HG02938 (cell line): Measurements from ENCODE around the gene UBIAD1.
"Not testable (repeated sequence)": the region's sequence is repeated elsewhere in the genome, so short reads cannot be mapped to it uniquely, and the experiment has no call there.

ENCODE experiments used
- ATAC-seq: cut with Tn5 transposase; IDR thresholded peaks from one replicate; pipeline ENCODE4 v1.9.1; 2021; ENCODE audit warnings: mild to moderate bottlenecking, moderate library complexity; ENCODE audit not compliant: unreplicated experiment

UBIAD1 gene, protein sequence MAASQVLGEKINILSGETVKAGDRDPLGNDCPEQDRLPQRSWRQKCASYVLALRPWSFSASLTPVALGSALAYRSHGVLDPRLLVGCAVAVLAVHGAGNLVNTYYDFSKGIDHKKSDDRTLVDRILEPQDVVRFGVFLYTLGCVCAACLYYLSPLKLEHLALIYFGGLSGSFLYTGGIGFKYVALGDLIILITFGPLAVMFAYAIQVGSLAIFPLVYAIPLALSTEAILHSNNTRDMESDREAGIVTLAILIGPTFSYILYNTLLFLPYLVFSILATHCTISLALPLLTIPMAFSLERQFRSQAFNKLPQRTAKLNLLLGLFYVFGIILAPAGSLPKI

DNA sequence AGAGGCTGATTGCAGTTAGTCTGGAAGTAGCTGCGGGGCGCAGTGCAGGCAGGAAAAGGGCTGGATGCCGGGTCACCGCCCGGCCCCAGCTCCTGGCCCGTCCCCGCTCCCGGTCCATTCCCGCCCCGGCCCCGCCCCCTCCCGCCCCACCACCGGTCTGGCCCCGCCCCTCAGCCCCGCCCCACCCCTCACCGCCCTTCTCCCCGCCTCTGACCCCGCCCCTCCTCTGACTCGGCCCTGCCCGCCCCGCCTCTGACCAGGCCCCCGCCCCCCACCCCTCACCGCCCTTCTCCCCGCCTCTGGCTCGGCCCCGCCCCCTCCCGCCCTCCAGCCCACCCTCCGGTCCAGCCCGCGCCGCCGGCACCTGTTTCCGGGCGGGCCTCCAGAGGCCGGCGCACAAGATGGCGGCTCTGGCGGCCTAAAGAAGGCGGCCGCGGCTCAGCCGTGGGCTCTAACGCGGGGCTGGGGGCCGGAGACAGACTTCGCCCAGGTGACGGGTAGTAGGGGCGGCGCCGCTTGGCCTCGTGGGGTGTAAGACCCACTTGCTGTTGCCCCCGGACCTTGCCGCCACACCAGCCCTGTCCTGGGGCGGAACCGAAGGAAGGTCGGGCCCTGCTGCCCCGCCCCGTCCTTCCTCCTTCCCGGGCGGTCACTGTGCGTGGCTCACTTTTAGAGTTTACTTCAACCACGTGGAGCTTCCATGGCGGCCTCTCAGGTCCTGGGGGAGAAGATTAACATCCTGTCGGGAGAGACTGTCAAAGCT lies at the start of gene UBIAD1:
TSS of gene UBIAD1 (plus strand) at position 367 of the 763 bp plus-strand sequence. CDS start at position 701, 334 bp downstream.
- peak; percentile 74 for ATAC-seq

GRCh38 chr1:11227106-11228077 lies 45.6 kb upstream of the UBIAD1 start:
- peak; percentile 62 for ATAC-seq

GRCh38 chr1:11229203-11229602 lies 43.8 kb upstream of the UBIAD1 start:
- ATAC-seq, result no peak

DNA sequence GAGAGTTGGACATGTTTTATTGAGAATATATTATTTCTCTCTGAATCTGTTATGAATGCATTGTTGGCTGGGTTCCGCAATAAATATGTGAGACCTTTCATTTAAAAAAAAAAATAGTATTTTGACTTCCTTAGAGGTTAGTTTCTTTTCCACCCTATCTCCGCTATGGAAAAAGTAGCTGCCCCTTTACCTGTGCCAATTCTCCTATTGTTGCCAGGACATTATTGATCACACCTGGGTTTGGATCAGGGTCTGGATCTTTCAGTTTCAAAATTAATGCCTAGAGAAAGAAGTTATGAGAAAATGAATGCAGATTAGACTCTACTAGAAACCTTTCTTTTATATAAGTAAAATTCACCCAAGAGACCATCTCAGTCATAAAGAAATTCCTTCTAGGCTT lies 39.8 kb upstream of the UBIAD1 start:
- no peak for ATAC-seq

- ATAC-seq, result no peak
Measured at GRCh38 chr1:11237356-11237755, 35.6 kb upstream of the UBIAD1 start.

DNA sequence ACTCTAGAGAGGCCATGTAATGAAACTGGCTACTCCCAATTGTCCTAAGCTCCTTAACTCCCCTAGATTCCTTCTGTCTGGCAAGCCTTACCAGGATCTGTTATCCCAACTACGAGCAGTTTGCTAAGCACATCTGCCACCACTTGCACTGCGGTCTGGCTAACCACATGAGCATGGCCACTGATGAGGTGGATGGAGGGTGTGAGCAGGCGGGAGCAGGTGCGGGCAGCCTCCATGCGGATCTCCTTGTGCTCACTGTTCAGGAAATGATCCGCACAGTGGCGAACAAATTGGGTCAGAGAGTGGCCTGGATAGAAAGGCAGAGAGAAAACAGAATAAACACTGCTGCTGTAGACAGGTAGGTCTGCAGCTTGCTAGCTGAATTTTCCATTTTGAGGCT lies 34.7 kb upstream of the UBIAD1 start:
- no peak for ATAC-seq

DNA sequence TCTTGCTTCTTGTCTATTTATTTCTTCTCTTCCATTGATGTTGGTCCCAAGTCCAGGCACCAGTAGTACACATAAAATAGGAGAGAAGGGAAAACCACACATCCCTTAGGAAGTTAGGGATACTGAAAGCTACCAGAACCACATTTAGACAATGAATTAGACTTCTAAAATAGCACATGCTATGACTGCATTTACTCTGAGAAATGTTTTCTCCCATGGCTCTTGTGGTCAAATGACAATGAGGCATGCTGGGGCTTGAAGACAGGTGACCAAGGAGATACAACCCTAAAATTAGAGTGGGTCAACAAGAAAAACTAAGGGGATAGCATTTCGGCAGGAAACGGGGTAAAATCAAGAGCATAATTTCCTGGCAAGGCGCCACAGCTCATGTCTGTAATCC lies 27.8 kb upstream of the UBIAD1 start:
- ATAC-seq, result no peak

- no peak for ATAC-seq
Measured at GRCh38 chr1:11245904-11246719, 26.9 kb upstream of the UBIAD1 start.

GRCh38 chr1:11248169-11248568 lies 24.8 kb upstream of the UBIAD1 start:
- no peak for ATAC-seq

GRCh38 chr1:11252538-11252937 lies 20.5 kb upstream of the UBIAD1 start:
- ATAC-seq, result no peak

DNA sequence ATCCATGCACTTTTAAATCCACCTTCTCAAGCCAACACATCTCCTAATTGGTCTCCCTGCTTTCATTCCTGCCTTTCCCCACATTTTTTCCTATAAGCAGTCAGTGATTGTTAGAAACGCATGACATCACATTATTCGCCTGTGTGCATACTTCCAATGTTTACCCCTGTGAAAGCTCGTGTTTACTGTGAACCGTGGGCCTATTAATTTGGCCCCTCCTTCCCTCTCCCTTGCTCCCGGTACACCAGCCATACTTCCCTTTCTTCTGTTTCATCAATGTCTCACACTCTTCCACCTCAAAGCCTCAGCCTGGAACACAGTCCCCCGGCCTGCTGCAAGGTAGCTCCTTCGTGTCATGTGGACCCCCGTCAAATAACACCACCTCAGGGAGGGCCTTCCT lies 19.8 kb upstream of the UBIAD1 start:
- ATAC-seq, result no peak

GRCh38 chr1:11256299-11256698 lies 16.7 kb upstream of the UBIAD1 start:
- no peak for ATAC-seq

- ATAC-seq, result peak; percentile 97
Measured at GRCh38 chr1:11262171-11263049, 10.6 kb upstream of the UBIAD1 start, which contains the start of gene MTOR. Gene MTOR (minus strand): TSS chr1:11262551. CDS start chr1:11259409, 3,142 bp downstream.

DNA sequence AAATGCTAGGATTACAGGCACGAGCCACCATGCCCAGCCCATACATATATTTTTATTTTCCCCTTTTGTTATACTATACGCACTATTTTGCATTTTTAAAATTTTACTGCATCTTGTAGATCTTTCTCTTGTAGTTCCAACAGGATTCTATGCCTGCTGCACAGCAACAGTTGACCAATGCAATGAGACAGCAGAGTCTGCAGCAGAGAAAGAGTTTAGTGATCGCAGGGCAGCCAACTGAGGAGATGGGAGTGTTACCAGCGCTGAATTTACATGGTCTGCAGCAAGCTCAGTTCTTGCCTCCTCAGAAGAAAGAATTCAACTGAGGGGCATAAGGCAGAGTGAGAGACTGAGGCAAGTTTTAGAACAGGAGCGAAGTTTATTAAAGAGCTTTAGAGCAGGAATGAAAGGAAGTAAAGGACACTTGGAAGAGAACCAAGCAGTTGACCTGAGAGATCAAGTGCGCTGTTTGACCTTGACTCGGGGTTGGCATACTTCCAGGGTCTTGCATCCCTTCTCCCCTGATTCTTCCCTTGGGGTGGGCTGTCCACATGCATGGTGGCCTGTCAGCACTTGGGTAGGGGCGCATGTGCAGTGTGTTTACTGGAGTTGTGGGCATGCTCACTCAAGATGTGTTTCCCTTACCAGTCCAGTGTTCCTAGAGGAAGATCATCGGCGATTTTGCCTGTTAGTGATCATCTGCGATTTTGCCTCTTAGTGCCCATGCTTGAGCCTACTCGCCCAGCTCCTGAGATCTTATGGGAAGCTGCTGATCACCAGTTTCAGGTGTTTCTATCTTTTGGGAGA lies 6.5 kb upstream of the UBIAD1 start:
- ATAC-seq, result no peak

DNA sequence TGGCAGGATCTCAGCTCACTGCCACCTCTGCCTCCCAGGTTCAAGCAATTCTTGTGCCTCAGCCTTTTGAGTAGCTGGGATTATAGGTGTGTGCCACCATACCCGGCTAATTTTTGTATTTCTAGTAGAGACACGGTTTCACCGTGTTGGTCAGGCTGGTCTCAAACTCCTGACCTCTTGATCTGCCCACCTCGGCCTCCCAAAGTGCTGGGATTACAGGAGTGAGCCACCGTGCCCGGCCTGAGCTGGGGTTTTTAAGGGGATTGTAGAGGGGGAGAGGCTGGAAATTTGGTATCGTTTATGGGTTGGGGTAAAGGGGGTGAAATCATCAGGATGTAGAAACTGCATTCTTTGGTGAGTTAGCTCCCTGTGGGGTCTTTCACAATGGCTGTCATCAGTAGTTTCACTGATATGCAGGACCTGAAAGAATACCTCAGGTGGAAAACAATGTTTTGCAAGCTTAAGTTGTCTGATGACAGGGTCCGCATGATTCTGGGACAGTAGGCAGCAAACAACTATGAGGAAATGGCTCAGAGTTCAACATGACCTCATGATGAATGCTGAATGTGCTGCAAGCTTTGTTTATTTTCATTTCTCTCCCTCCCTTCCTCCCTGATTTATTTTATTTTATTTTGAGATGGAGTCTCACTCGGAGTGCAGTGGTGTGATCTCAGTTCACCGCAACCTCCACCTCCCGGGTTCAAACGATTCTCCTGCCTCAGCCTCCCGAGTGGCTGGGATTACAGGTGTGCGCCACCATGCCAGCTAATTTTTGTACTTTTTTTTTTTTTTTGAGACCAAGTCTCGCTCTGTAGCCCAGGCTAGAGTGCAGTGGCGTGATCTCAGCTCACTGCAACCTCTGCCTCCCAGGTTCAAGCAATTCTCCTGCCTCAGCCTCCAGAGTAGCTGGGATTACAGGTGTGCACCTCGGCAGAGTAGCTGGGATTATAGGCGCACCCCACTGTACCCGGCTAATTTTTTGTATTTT lies 5.4 kb upstream of the UBIAD1 start:
- not testable (repeated sequence) for ATAC-seq

GRCh38 chr1:11272544-11272831 lies 510 bp upstream of the UBIAD1 start:
- no peak for ATAC-seq

DNA sequence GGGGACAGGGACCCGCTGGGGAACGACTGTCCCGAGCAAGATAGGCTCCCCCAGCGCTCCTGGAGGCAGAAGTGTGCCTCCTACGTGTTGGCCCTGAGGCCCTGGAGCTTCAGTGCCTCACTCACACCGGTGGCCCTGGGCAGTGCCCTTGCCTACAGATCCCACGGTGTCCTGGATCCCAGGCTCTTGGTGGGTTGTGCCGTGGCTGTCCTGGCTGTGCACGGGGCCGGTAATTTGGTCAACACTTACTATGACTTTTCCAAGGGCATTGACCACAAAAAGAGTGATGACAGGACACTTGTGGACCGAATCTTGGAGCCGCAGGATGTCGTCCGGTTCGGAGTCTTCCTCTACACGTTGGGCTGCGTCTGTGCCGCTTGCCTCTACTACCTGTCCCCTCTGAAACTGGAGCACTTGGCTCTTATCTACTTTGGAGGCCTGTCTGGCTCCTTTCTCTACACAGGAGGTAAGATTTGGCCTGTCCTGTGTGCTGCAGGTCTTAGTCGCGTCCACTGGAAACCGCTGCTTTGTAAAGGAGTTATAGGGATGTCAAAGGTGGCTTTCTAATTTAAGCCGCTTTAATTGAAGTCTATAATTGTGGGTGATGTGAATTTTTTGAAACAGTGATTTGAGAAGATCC lies 717 bp downstream of the UBIAD1 start:
- peak; percentile 38 for ATAC-seq
